Right atrium auricular region (tissue), 2 donors: Measurements from ENCODE around the gene TARP.

Source experiments
- DNase-seq: peaks from one replicate; pipeline ENCODE4 v3.0.0-alpha.2; 2019; ENCODE audit warnings: low spot score
- H3K27ac ChIP-seq, 2 donors: fragments of 200-600 bp; sonication (generic); 1 replicate in 1 of 2; 2 replicates in 1 of 2; pipeline ENCODE4 v1.5.1; 2016 to 2019
- H3K27me3 ChIP-seq, 2 donors: fragments of 200-600 bp; sonication (generic); one replicate each; pipeline versions ENCODE4 v1.5.1 to v1.6.0; 2017 to 2019
- H3K36me3 ChIP-seq: fragments of 200-600 bp; sonication (generic); one replicate; pipeline ENCODE4 v1.5.1; 2016
- H3K4me1 ChIP-seq, 2 donors: fragments of 200-600 bp; sonication (generic); one replicate each; pipeline versions ENCODE4 v1.5.1 to v1.6.0; 2017 to 2019
- H3K4me3 ChIP-seq, 2 donors: fragments of 200-600 bp; sonication (generic); 1 replicate in 1 of 2; 2 replicates in 1 of 2; pipeline ENCODE4 v1.5.1; 2017 to 2019; ENCODE audit warnings: mild to moderate bottlenecking in 1 of 2, moderate library complexity in 1 of 2
- H3K9me3 ChIP-seq, 2 donors: fragments of 200-600 bp; sonication (generic); one replicate each; pipeline ENCODE4 v1.5.1; 2019
- TF ChIP-seq, protein P1 (sequence below), 2 donors: fragments of 200-600 bp; sonication (generic); IDR thresholded peaks; one replicate each; pipeline ENCODE4 v1.5.1; 2019; ENCODE audit warnings: antibody characterized with exemption in 2 of 2

TARP gene

GRCh38 chr7:38273286-38273995 lies at the start of gene TARP:
TARP (minus strand) TSS chr7:38273636.
- Histone ChIP-seq H3K27ac (no peak within 1 kb of the TSS), H3K9me3 (no peaks in the 10 kb centered on the region), H3K27me3 (no peaks in the 10 kb centered on the region), H3K4me3 (no peak within 1 kb of the TSS), H3K36me3 (no peaks in the 10 kb centered on the region), H3K4me1 (no peaks in the 10 kb centered on the region)
- TF ChIP-seq, protein P1, sequence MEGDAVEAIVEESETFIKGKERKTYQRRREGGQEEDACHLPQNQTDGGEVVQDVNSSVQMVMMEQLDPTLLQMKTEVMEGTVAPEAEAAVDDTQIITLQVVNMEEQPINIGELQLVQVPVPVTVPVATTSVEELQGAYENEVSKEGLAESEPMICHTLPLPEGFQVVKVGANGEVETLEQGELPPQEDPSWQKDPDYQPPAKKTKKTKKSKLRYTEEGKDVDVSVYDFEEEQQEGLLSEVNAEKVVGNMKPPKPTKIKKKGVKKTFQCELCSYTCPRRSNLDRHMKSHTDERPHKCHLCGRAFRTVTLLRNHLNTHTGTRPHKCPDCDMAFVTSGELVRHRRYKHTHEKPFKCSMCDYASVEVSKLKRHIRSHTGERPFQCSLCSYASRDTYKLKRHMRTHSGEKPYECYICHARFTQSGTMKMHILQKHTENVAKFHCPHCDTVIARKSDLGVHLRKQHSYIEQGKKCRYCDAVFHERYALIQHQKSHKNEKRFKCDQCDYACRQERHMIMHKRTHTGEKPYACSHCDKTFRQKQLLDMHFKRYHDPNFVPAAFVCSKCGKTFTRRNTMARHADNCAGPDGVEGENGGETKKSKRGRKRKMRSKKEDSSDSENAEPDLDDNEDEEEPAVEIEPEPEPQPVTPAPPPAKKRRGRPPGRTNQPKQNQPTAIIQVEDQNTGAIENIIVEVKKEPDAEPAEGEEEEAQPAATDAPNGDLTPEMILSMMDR (IDR thresholded peaks at IDR 0.05) = no peak
- DNase-seq = no peak

DNA sequence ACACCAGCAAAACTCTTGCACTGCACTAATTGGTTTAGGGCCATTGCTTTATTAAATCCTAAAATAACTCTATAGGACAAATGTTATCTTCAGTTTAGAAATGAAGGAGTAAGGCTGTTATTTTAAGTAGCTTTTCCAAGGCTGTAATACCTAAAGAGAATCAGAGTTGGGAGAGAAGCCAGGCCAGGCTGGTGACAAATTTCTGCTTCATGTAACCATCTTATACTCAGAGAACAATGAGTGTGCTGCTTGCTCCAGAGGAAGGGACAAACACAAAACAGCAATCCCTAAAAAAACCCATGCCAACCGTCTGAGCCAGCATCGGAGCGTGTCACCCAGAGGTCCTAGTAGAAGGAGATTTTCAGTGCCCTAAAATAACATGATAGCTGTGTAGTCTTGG lies 49.7 kb upstream of the TARP start:
- no peaks in the 10 kb centered on the region for H3K4me1 ChIP-seq
- no peak overlapping the region for H3K27ac ChIP-seq
- H3K36me3 ChIP-seq = no peaks in the 10 kb centered on the region
- no peaks in the 10 kb centered on the region for H3K27me3 ChIP-seq
- no peak for DNase-seq
- TF ChIP-seq, protein P1 (IDR thresholded peaks at IDR 0.05) = no peak
- H3K9me3 ChIP-seq = no peaks in the 10 kb centered on the region
- no peak overlapping the region for H3K4me3 ChIP-seq

GRCh38 chr7:38322461-38322860 lies 49.0 kb upstream of the TARP start:
- Histone ChIP-seq H3K4me3 (no peak overlapping the region), H3K27me3 (no peaks in the 10 kb centered on the region), H3K27ac (no peak overlapping the region), H3K4me1 (no peaks in the 10 kb centered on the region), H3K9me3 (no peaks in the 10 kb centered on the region), H3K36me3 (no peaks in the 10 kb centered on the region)
- TF ChIP-seq, protein P1 (IDR thresholded peaks at IDR 0.05) = no peak
- no peak for DNase-seq

GRCh38 chr7:38321967-38322366 lies 48.5 kb upstream of the TARP start:
- Histone ChIP-seq H3K36me3 (no peaks in the 10 kb centered on the region), H3K27me3 (no peaks in the 10 kb centered on the region), H3K4me1 (no peaks in the 10 kb centered on the region), H3K27ac (no peak overlapping the region), H3K9me3 (no peaks in the 10 kb centered on the region), H3K4me3 (no peak overlapping the region)
- TF ChIP-seq, protein P1 (IDR thresholded peaks at IDR 0.05) = no peak
- no peak for DNase-seq

GRCh38 chr7:38321515-38321944 lies 48.1 kb upstream of the TARP start:
- H3K9me3 ChIP-seq = no peaks in the 10 kb centered on the region
- DNase-seq = no peak
- no peaks in the 10 kb centered on the region for H3K27me3 ChIP-seq
- H3K27ac ChIP-seq = no peak overlapping the region
- no peaks in the 10 kb centered on the region for H3K36me3 ChIP-seq
- H3K4me1 ChIP-seq = no peaks in the 10 kb centered on the region
- TF ChIP-seq, protein P1 (IDR thresholded peaks at IDR 0.05) = no peak
- no peak overlapping the region for H3K4me3 ChIP-seq

GRCh38 chr7:38321050-38321449 lies 47.6 kb upstream of the TARP start:
- no peaks in the 10 kb centered on the region for H3K4me1 ChIP-seq
- no peaks in the 10 kb centered on the region for H3K9me3 ChIP-seq
- H3K27me3 ChIP-seq = no peaks in the 10 kb centered on the region
- DNase-seq = no peak
- TF ChIP-seq, protein P1 (IDR thresholded peaks at IDR 0.05) = no peak
- no peaks in the 10 kb centered on the region for H3K36me3 ChIP-seq
- no peak overlapping the region for H3K4me3 ChIP-seq
- no peak overlapping the region for H3K27ac ChIP-seq
